GM18499 (cell line): ENCODE measurements around the gene VASH1.

Experiments used
- ATAC-seq: cut with Tn5 transposase; IDR thresholded peaks from one replicate; pipeline ENCODE4 v1.9.1; 2021; ENCODE audit warnings: moderate number of reproducible peaks; ENCODE audit not compliant: insufficient read depth, unreplicated experiment

The VASH1 gene

GRCh38 chr14:76770521-76771436 lies 9.5 kb downstream of the VASH1 start:
- ATAC-seq, result no peak

- ATAC-seq, result no peak
Observed at GRCh38 chr14:76771437-76771980, 10.2 kb downstream of the VASH1 start.

- no peak for ATAC-seq
Observed at GRCh38 chr14:76772300-76773187, 11.3 kb downstream of the VASH1 start.

GRCh38 chr14:76773188-76773885 lies 12.1 kb downstream of the VASH1 start:
- ATAC-seq, result no peak

- no peak for ATAC-seq
Observed at GRCh38 chr14:76773956-76774820, 12.9 kb downstream of the VASH1 start.

GRCh38 chr14:76774821-76775694 lies 13.8 kb downstream of the VASH1 start:
- ATAC-seq, result no peak

GRCh38 chr14:76775695-76776427 lies 14.6 kb downstream of the VASH1 start:
- ATAC-seq, result no peak

GRCh38 chr14:76776428-76777251 lies 15.4 kb downstream of the VASH1 start:
- no peak for ATAC-seq

GRCh38 chr14:76777721-76778120 lies 16.5 kb downstream of the VASH1 start:
- no peak for ATAC-seq

- ATAC-seq, result no peak
Observed at GRCh38 chr14:76778546-76779215, 17.4 kb downstream of the VASH1 start.

GRCh38 chr14:76779221-76780057 lies 18.2 kb downstream of the VASH1 start:
- ATAC-seq, result no peak

GRCh38 chr14:76780058-76780345 lies 18.7 kb downstream of the VASH1 start:
- no peak for ATAC-seq

- ATAC-seq, result no peak
Observed at GRCh38 chr14:76780360-76780759, 19.1 kb downstream of the VASH1 start.

- no peak for ATAC-seq
Observed at GRCh38 chr14:76780875-76781647, 19.8 kb downstream of the VASH1 start.

GRCh38 chr14:76781648-76782051 lies 20.4 kb downstream of the VASH1 start:
- no peak for ATAC-seq
